Measurements from ENCODE around the gene CDC14C.

CDC14C gene

GRCh38 chr7:48976850-48977249 lies 52.5 kb downstream of the CDC14C start:
- no peak for DNase-seq
